Measurements from ENCODE around the gene ARHGEF33. TPM values are rescaled to one million over a fixed set of nuclear protein-coding genes. Genes with fewer than 3 reads are reported as not detected.

The ARHGEF33 gene
- total RNA-seq, 1 experiment from 2014 or later, result 0.30 TPM

DNA sequence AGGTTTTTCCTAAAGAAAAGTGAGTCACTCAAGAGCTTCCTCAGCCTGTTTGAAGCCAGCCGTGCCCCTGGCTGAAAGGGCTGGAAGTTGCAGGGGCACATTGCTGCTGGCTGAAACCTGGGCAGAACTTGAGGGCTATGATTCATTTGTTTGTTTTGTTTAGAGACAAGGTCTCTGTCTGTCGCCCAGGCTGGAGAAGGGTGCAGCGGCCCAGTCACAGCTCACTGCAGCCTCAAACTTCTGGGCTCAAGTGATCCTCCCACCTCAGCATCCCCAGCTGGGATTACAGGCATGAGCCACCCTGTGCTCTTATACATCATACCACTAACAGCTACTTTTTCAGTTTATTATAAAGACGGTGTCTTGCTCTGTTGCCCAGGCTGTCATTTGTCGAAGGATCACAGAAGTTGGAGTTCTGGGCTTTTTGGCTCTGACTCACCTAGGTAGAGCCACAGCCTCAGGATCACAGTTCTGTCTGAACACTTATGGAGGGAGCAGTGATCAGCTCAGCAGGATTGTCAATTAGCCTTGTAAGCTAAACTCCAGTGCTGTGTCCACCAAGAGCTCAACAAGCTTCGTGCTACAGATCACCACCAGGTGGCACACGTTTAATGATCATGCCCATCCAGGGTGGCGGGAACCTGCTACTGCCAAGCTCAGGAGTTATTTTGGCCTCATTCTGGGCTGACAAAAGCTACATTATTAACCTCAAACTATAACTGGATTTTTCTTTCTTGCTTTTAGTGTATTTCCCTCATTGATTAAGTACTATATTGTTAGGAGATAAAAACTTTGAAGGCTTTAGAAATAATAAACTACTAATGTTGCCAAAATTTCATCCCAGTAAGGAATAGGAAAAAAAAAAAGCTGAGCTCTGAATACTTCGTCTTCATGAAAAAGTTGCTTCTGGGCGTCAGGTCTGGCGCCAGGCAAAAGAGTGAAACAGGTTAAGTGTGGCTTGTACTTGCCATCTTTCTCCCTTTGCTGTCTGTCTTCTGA is 57.9 kb downstream of the ARHGEF33 start (continued):
- TF ChIP-seq, protein P1, sequence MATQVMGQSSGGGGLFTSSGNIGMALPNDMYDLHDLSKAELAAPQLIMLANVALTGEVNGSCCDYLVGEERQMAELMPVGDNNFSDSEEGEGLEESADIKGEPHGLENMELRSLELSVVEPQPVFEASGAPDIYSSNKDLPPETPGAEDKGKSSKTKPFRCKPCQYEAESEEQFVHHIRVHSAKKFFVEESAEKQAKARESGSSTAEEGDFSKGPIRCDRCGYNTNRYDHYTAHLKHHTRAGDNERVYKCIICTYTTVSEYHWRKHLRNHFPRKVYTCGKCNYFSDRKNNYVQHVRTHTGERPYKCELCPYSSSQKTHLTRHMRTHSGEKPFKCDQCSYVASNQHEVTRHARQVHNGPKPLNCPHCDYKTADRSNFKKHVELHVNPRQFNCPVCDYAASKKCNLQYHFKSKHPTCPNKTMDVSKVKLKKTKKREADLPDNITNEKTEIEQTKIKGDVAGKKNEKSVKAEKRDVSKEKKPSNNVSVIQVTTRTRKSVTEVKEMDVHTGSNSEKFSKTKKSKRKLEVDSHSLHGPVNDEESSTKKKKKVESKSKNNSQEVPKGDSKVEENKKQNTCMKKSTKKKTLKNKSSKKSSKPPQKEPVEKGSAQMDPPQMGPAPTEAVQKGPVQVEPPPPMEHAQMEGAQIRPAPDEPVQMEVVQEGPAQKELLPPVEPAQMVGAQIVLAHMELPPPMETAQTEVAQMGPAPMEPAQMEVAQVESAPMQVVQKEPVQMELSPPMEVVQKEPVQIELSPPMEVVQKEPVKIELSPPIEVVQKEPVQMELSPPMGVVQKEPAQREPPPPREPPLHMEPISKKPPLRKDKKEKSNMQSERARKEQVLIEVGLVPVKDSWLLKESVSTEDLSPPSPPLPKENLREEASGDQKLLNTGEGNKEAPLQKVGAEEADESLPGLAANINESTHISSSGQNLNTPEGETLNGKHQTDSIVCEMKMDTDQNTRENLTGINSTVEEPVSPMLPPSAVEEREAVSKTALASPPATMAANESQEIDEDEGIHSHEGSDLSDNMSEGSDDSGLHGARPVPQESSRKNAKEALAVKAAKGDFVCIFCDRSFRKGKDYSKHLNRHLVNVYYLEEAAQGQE (IDR thresholded peaks at IDR 0.05; ENCODE audit: low read depth), result no peak

DNA sequence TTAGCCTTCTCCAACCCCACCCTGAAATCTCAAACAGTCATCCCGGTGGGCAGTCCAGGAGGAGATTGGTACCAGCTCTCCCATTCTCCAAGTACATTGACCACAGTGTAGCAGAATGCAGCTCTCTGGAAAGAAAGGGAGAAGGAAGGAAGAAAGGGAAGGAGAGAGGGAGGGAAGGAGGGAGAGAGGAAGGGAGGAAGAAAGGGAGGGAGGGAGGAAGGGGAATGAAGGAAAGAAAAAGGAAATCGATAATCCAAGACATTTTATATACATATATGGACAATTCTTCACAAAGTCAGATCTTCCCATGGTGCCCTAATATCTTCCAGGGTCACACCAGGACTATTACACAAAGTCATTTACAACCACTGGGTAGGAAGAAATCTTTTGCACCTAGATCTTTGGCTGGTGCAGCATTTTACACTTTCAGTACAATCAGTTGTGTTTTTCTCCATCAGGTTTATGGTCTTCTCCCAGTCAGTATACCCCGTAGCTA is 58.8 kb downstream of the ARHGEF33 start:
- peaks cover 15 to 28% of the 10 kb centered on the region in 2 experiments for H3K4me1 ChIP-seq (ENCODE audit: control insufficient read depth in 1 of 2, insufficient read depth in 2 of 2, low read length in 2 of 2)
- H3K4me3 ChIP-seq (replicated peaks in 1 of 2; ENCODE audit: low read depth in 1 of 2, low read length in 2 of 2), result no peak overlapping the region
- TF ChIP-seq SIN3A (IDR thresholded peaks at IDR 0.05; ENCODE audit: low read depth) (no peak), EZH2phosphoT487 (IDR thresholded peaks at IDR 0.05; ENCODE audit: borderline replicate concordance) (no peak), POLR2AphosphoS5 (IDR thresholded peaks at IDR 0.05; ENCODE audit: low read depth, low read length) (no peak), JUND (IDR thresholded peaks at IDR 0.05) (no peak)
- H2AFZ ChIP-seq (ENCODE audit: low read depth, low read length, poor library complexity, severe bottlenecking), result no peak overlapping the region
- H3K4me2 ChIP-seq (ENCODE audit: low read length), result no peak overlapping the region
- H3K27ac ChIP-seq (ENCODE audit: low read depth, low read length), result no peak overlapping the region
- no peaks in the 10 kb centered on the region for H3K27me3 ChIP-seq (ENCODE audit: insufficient read depth, low read length)
- no peak for DNase-seq (ENCODE audit: low read depth, low spot score)
- no peaks in the 10 kb centered on the region for H3K36me3 ChIP-seq (ENCODE audit: control insufficient read depth in 1 of 2, insufficient read depth in 2 of 2, low read length in 2 of 2)
- intact Hi-C loops (cut with micrococcal nuclease), result no loop called here
- H3K9me2 ChIP-seq (ENCODE audit: insufficient read depth), result no peaks in the 10 kb centered on the region
- RAD21 ChIA-PET (ENCODE audit: low non-redundant PET in 1 of 2, low total read pairs in 2 of 2, uncharacterized antibody in 2 of 2, unreplicated experiment in 2 of 2), result interaction anchor here (0.6 to 1.8 kb wide), 10 partner anchors 13 to 284 kb away, joined by 3 to 15 read pairs (median 5); no protein-coding TSS in a partner anchor
- no peak for ATAC-seq
- H3K9ac ChIP-seq (ENCODE audit: low read length), result no peak overlapping the region
- H4K20me1 ChIP-seq (ENCODE audit: insufficient read depth), result no peaks in the 10 kb centered on the region
- POLR2A ChIA-PET, result interaction anchor here (0.8 to 1.0 kb wide), 2 partner anchors 176 to 197 kb away, joined by 3 to 4 read pairs; partner anchors contain the start of gene SRSF7
- CTCF ChIA-PET, result interaction anchor here (0.7 to 3.1 kb wide), 23 partner anchors 9 to 811 kb away, joined by 3 to 133 read pairs (median 5); no protein-coding TSS in a partner anchor
- no peaks in the 10 kb centered on the region for H3K79me2 ChIP-seq (ENCODE audit: insufficient read depth, low read length)
- H3K9me3 ChIP-seq (ENCODE audit: control insufficient read depth in 1 of 2, insufficient read depth in 1 of 2, low read depth in 1 of 2, low read length in 2 of 2), result no peaks in the 10 kb centered on the region
- BruUV-seq (replicated peaks), result no TSS peak

Data from HCT116 (cell line).